GM19023 (cell line): Measurements from ENCODE around the gene IFT88.

Experiments used
- ATAC-seq: cut with Tn5 transposase; IDR thresholded peaks from one replicate; pipeline ENCODE4 v1.9.1; 2021; ENCODE audit warnings: mild to moderate bottlenecking, moderate library complexity; ENCODE audit not compliant: unreplicated experiment

The IFT88 gene

DNA sequence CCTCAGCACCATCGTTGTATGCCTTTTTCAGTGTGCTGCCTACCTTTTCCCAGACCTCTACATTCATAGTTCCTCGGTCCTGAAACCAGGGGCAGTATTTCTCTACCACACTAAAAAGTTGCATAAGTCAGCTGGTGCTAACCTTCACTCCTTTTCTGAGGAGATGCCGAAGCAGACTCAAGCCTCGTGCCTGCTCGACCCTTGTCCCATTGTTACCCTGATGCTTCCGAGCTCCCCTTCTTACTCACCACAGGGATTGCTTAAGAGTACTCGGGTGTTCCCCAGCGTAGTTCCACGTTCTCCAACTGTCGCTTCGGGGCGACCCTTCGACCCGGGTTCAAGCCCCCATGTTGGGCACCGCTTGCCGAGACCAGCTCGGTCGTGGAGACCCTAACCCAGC lies 117.6 kb downstream of the IFT88 start:
- no peak for ATAC-seq

DNA sequence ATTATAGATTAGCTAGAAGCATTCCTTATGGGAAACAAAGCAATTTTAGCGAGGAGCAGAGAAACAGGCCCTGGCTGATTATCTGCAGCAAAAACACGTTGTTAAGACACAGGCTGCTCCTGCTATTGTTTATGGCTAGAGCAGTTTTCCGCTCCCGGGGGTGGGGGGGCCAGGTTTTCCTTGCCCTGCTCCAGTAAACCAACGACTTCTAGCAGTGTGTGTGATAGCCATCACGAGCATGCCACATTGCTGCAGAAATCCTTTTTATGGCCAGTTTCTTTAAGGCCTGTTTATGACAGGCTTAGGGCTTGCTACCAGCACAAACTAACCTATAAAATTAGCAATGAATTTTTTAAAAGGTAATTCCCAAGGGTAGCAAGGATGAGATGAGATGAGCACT lies 118.1 kb downstream of the IFT88 start:
- ATAC-seq, result no peak

DNA sequence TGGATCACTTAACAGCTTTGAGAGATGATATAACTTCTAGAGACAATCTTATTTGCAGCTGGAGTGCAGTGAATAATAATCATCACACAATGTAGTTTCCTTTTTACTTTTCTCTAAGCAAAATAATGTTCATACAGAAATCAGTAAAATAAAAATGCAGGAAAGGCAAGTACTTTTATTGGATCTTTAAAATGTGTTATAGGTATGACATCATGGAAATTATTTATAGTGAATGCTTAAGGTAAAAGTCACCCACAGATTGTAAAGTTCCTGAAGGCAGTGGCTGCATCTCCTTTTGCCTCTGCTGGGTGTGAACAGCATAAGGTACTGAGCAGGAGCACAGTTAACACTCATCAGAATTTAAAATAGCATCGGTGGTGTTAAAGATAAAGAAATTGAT lies 119.2 kb downstream of the IFT88 start:
- ATAC-seq, result no peak

DNA sequence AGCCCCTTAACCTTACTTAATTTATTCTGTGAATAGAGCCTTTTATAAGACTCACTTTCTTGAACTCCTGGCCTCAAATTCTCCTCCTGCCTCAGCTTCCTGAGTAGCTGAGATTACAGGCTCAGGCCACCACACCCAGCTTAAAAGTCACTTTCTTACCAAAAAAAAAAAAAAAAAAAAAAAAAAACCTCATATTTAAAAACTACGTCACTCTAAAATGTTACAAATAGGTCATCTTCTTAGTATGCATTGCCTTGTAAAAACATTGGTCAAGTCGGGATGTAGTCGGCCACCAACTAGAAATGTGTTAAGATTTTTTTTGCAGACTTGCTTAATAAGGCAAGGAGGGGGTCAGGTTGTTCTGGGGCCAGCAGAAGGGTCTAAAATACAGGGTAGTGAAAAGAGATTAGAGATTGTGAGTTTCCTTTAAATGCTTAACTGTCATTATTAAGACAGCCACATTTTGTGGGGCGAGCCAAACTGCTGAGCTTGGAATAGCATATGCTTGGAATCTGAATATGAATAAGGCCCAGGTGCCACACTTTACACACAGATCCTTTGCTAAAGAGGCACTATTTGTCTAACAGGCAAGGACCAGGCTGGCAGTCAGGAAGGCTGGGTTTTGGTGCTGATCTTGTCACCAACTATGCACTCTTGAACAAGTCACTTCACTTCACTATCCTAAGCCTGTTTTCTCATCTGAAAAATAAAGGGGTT lies 120.1 kb downstream of the IFT88 start:
- ATAC-seq, result no peak

DNA sequence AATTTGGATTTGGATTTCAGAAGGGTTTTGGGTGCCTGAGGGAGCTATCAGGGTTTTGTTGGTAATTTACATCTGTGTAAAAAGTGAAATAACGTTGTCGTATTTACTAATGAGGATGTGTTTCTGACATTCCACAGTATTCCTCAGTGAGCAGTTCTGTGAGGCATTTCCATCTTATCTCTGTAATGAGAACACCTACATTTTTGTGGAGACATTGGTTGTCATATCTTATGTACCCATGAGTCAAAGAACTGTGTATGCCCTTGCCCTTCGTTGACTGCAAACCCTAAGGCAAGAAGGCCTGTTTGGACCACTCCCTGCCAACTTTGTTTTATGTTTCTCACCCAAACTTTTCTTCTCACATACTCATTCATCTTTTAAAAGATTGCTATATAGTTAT lies 122.3 kb downstream of the IFT88 start:
- ATAC-seq, result no peak

DNA sequence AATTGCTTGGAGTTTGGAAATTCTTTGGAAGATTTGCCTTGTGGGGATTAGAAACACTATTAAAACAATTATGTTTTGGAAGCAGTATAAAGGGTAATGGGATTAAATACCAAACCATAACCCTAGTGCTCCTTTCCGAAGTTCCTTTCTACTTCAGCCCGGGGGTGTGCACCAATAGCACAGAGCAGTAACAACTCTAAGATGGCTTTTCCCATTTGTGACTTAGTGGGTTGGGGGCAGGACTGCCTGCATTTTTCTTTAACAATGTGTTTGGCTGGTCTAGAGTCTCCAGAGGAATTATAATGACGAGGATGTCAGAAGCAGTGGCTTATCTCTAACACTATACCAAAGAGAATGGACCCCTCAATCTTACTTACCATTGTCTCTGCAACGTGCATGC lies 124.7 kb downstream of the IFT88 start:
- no peak for ATAC-seq

DNA sequence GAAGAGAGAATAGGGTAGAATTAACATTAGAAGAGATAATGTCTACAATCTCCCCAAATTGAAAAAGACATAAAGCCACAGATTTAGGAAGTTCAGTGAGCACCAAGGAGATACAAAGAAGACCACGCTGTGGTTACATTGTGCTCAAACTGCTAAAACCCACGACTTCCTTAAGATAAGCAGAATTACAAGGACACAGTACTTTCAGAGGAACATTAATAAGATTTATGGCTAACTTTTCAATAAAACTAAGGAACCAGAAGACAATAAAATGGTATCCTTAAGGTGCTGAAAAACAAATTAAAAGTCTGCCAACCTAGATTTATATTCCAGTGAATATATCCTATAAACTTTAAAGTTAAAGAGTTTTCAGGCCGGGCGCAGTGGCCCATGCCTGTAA lies 129.1 kb downstream of the IFT88 start:
- ATAC-seq, result no peak

DNA sequence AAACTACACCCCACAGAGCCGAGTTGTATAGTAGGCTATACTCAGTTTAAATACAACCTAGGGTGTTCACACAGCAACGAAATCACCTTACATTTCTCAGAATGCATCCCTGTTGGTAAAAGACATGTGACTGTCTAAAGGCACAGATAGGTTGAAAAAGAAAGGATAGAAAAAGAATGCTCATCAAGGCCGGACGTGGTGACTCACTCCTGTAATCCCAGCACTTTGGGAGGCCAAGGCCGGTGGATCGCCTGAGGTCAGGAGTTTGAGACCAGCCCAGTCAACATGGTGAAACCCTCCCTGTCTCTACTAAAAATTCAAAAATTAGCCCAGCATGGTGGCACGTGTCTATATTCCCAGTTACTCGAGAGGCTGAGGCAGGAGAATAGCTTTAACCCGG lies 132.8 kb downstream of the IFT88 start:
- ATAC-seq, result no peak

DNA sequence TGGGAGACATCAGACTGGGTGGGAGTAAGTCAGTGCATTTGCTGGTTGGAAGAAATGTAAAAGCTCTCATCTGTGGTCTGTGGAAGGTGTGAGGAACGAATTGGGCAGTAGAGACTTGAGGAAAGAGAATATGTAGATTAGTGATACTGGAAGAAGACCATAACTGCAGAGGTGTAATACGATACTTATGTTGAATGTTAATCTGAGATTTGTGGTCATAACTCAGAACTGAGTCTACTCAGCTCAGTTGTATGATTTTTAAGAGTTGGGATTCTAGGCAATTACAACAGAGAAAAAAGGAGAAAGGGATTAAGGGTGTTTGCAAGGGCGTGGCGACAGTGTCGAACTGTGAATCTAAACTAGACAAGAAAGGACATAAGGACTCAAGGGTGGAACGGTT lies 133.3 kb downstream of the IFT88 start:
- no peak for ATAC-seq

DNA sequence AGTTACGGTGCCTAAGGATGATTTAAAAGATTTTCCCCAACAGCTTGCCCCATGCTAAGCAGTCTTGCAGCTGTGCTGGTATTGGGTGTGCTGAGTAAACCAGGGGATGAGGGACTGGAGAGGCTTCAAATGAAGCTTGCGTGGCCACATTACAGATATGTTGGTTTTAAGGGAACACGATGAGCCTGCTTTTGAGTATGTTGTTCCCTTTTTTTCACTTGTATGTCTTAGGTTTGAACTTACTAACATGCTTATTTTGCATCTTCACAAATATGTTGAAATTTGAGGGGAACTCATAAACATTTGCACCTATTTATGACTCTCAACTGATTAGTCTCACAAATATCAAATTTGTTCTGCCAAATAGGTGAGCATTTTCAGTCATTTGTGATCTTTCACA lies 134.5 kb downstream of the IFT88 start:
- no peak for ATAC-seq

DNA sequence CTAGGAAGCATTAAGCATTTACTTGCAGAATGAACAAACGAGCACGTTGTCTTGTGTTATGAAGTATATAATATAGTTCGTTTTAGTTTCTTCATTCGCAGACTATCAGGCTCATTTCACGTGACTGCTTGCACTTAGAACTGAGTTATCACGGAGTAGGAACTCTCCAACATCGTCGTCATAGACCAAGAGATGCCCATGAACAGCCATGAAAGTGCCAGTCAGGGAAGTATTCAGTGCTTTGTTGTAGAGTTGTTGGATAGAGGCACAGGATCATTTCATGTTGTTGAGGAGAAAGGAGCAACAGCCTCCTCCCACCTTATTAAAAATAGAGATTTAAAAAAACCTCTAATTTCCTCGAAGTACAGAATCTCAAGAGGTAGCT lies 135.6 kb downstream of the IFT88 start:
- no peak for ATAC-seq

DNA sequence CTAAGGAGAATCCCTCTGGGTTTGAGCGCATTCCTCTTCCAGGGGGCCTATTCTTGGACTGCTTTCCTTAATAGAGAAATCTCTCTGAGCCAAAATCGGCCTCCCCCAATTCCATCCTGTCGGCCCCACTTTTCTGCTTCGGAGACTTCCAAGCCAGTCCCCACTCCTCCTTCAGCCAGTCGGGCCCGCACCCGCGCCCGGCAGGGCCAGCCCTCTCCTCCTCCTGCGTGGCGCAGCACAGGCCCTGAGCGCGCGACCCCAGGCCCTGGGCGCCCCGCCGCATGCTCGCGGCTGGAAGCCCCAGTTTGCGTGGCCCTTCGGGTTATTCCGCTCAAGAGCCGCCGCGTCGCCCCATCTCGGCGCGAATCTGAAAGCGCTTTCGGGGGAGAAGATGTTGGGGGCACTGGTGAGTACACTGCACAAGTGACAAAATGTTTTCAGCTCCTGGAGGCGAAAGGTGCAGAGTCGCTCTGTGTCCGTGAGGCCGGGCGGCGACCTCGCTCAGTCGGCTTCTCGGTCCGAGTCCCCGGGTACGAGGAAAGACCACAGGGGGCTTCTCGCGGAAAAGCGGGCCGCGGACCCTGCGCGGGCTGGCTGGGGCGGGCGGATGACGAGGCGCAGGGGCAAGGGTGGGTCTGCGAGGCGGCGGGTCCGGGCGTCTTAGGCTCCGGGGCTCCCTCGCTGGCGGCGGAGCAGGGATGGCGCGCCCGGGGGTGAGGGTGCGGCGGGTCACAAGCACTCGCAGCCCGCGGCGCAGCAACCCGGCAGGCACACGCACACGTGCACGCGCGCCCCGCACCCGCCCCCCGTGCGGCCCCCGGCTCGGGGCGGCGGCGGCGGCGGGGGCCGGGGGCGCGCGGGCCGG lies 136.2 kb downstream of the IFT88 start, which contains the start of gene IL17D:
Gene IL17D, plus strand, starts transcription at position 785 of the 865 bp plus-strand sequence. CDS start 303 bp downstream, outside the sequence.
- ATAC-seq, result peak; percentile 36

DNA sequence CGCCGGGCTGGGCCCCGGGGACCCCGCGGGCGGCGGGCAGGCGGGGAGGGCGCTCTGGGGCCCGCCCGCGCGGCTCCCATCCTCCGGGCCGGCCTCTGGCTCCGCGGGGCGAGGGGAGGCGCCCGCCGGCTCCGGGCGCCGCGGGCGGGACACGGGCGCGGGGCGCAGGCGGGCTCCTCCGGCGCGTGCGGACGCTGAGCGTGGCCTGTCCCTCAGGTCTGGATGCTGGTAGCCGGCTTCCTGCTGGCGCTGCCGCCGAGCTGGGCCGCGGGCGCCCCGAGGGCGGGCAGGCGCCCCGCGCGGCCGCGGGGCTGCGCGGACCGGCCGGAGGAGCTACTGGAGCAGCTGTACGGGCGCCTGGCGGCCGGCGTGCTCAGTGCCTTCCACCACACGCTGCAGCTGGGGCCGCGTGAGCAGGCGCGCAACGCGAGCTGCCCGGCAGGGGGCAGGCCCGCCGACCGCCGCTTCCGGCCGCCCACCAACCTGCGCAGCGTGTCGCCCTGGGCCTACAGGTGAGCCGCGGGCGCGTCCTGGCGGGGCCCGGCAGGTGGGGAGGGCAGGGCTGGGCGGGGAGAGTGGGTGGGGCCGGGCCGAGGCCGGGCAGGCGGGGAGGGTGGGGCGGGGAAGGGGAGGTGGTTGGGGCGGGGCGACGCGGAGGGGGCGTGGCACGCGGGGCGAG lies 137.0 kb downstream of the IFT88 start:
- ATAC-seq, result peak; percentile 85

DNA sequence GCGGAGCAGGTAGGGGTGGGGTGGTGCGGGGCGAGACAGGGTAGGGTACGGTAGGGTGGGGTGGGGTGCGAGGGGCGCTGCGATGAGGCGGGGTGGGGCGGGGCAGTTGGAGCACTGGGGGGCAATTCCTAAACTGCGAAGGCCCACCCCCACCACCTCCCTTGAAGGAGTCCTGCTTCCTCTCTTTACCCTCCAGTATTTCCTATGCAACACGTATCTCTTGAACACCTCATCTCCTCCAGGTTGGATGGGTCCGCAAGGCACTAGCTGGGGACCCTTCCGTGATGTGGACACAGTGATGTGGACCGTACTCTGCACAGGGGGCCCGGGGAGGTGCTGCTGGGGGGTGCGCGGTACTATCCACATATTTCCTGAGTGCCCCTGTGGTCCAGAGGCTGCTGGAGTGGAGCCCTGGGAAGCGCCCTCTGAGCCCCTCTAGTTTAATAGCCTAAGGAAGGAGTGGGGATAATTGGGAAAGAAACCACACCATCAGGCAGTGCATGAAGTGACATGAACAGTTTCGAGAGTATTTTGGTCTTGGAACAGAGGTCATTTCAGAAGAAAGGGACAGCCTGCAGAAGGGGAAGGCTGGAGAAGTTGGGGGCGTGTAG lies 137.6 kb downstream of the IFT88 start:
- ATAC-seq, result no peak

DNA sequence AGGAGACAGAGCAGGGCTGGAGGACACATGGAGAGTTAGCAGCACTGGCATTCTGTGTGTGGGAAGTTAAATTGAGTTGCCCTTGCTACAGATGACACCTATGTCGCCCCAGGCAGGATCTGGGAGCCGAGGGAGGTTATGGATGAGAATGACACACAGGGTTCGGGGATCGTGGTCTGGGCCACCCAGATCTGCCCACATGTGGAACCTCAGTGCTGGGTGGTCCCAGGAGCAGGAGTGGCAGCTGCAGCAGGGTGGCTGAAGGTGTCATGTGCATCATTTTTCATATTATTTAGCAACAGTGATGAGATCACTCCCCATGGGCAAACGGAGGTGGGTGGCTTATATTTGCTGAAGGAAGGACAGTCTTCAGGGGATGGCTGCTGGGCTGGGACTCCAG lies 139.7 kb downstream of the IFT88 start:
- no peak for ATAC-seq

DNA sequence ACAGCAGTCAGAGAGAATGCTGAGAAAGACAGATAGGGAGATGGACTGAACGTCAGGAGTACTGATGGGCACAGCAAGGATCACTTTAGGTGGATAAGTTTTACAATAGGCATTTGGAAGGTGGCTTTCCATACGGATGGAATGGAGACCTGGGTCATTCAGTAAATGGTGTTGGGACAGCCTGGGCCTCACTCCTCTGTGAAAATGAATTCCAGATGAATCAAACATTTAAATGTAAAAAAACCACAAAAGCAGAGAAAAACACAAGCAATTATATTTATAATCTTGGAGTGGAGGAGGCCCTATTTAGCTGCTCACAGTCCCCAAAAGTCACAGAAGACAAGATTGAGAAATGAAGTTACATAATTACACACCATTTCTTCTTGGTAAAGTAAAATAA lies 141.3 kb downstream of the IFT88 start:
- no peak for ATAC-seq

DNA sequence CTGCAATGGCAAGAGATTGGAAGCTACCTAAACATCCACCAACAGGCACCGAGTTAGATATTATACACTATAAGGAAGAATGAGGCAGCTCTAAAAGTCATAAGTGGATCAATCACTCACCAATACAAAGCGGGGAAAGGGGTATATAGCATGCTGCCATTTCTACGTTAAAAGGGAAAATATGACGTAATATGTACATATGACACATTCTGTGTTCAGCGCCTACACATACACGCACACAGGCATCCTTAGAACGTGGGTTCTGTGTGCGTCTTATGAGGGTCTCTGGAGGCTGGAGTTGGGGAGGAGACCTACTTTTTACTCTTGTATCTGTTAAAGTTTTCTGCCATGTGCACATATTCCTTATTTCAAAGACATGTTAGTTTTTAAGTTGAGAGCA lies 142.4 kb downstream of the IFT88 start:
- ATAC-seq, result no peak

DNA sequence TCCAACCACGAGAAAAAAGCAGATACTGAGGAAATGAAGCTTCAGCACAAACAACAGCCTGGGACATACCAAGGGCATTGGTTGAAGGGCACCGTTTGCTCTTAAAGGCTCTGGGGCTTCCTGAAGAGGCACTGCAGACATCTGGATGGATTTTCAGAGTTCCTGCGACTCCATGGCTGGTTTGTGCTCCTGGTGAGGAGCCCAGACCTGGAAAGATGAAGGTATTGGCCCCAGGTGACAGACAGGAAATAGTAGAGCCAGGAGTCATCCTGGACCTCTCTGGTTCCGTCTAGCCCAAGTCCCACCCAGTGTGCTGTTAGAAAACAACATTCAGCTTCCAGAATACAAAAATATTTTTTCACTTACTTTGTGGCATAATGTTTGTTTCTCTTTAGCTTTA lies 142.8 kb downstream of the IFT88 start:
- ATAC-seq, result no peak

DNA sequence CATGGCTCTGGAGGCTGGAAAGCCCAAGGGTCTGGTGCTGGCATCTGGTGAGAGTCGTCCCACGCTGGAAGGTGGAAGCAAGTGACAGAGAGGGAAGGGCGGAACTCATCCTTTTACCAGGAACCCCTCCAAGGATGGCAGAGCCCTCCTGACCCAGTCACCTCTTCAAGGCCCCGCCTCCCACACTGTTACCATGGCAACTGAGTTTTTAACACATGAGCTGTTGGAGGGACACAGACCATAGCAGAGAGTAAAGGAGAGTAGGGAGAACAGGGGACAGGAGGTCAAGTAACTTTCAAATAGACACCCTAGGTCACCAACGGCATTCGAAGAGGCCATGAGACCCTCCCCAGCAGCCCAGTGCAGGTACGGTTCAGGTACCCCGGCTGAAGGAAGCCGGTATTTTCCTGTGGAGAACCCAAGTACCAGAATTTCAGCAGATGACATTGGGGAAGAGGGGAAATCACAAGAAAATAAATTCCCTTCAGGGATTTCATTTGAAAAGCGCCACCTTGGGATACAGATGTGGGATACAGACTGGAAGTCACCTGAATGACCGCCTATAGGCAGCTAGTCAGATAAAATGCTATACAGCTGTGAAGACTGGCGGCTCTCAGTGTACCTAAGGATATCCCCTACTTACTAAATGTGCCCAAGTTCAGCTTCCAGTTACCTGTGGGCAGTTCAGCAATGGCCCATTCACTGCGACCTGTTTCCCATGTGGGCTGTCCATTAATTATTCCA lies 144.5 kb downstream of the IFT88 start:
- ATAC-seq, result no peak

DNA sequence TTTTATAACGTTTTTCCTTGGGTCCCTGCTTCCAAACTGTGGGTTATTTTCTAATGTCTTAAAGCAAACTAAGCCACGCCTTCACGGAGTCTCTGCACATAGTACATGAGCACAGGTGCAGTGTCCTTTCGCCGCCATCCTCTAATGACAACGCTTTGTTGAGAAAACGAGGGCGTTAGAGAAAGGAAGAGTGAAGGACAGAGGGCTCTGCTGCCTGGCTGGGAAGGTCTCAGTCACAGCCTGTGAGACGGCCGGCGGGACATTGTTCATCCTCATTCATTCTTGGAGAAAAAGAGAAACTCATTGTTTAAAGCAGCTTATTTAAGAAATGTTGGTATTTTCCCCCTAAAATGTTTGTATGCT lies 146.0 kb downstream of the IFT88 start:
- ATAC-seq, result no peak

DNA sequence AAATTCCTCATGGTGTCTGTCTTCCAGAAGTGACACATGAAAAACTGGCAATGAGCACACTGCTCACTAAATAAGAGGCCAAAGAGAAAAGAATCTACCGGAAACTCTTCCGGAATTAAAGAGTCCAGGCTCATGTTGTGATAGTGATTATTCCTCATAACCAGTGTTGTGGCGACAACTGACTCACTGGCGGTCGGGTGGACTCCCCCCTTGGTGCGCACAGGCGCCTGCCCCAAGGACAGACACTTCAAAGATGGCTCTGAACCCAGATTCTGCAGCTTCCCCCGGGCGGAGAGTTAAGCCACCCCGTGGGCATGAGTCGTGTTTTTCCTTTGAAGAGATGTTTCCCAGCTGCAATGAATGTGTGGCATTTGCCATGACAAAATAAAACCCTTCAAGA lies 146.8 kb downstream of the IFT88 start:
- no peak for ATAC-seq
